Posterior vena cava (tissue), 2 donors: ENCODE results near the gene AFDN. TPM values are rescaled to one million over a fixed set of nuclear protein-coding genes. Genes with fewer than 3 reads are reported as not detected.
A peak's percentile ranks its signal among the peaks of the same experiment; 100 is the strongest.

Experiments
- DNase-seq: peaks from one replicate; pipeline ENCODE4 v3.0.0-alpha.2; 2020; ENCODE audit warnings: low spot score
- intact Hi-C, 2 donors: fragments of 100-400 bp; cut with DNase I; formaldehyde crosslinking; loops; one replicate each; pipeline versions ENCODE4 v1.14.1 to v1.14.2; 2022 to 2023
- long read RNA-seq, 2 donors: library from polyadenylated mRNA; unstranded; transcript quantifications; one replicate each; pipeline ENCODE4 v2.0.0, GENCODE V29; 2020 to 2021
- total RNA-seq, 2 donors: library from RNA; stranded (reverse); fragmentation: NEBNext Ultra II Directional; extraction: Animal tissue kit (Norgen Biotek cat#: 25700); gene quantifications; one replicate each; pipeline ENCODE4 v1.2.1, GENCODE V29; 2021
- donor health status: DM: yes; HTN: yes; CAD: no.
- donor health status: DM: yes; HTN: yes; CAD: no.

Gene AFDN
- 10 to 100 TPM; 49.3 to 68.6 TPM for total RNA-seq
- long read RNA-seq, donor 1, partial matches to known transcripts: 11 of 16 reads
- long read RNA-seq, donor 1, other reads (novel, unspliced or antisense): 3 of 16 reads
- long read RNA-seq, donor 2, partial matches to known transcripts: 2 of 5 reads
- long read RNA-seq, donor 2, other reads (novel, unspliced or antisense): 2 of 5 reads

DNA sequence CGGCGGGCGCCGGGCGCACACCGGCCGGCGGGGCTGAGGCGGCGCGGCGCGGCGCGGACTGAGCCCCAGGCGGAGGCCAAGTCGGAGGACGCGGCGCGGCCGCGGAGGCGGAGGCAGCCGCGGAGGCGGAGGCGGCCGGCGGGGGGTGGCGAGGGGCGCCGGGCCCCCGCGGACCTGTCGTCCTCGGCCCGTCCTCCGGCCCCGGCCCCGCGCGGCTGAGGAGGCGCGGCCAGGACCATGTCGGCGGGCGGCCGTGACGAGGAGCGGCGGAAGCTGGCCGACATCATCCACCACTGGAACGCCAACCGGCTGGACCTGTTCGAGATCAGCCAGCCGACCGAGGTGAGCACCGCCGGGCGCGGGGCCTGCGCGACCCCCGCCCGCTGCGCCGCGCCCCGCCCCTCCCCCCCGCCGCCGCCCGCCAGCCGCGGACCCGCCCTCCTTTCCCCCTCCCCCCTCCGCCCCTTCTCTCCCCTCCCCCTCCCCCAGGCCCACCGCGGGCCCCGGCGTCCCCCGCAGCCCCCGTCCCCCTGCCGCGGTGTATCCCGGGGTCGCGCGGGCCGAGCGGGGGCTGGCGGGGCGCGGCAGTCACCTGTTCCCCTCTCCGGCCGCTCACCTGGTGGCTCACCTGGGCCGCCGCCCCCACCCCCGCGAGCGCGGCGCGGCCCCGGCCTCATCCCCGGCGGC is at the start of gene AFDN:
Gene AFDN, plus strand, starts transcription at position 16 of the 687 bp plus-strand sequence. Its CDS starts 222 bp downstream, at position 238.
- intact Hi-C loops: loop anchor here in 1 of 2 donors (1.0 kb wide), 1 partner anchor 27 kb away; no protein-coding TSS in a partner anchor
- no peak for DNase-seq

- intact Hi-C loops: no loop called here
- DNase-seq: peak; percentile 57
Measured at GRCh38 chr6:167778497-167779128, 48.1 kb upstream of the AFDN start.

DNA sequence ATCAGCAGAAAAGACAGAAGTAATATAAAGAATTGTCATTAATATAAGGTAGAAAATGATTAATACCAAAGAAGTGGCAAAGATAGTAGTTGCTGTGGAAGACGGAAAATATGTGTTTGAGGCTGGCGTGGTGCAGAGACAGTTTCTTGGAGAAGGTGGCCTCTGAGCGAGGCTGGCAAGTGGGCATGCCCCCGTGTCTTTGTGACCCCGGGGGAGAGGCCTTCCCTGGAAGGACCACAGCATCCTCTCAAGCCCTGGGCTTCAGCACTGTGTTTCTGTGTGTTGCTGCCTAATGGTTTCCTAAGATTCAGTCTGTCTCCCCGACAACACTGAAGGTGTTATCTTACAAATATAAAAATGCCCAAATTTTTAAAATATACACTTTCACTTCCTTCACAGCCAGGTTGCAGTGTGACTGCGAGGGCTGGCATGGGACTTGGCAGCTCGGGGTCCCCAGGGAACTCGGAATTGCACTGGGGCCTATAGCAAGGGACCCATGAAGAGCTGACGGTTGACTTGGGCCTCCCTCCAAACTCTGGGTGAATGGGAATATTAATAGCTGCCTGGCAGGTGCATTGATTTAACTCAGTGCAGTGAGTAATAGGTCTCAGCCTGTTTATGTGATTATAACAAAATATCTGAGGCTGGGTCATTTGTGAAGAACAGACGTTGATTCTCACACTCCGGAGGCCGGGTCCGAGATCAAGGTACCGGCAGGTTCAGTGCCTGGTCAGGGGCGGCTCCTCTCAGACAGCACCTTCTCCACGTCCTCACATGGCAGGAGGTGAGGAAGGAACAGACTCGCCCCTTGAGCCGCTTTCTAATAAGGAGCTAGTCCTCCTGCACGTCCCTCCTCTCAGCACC is 47.4 kb upstream of the AFDN start:
- DNase-seq: peak; percentile 81
- intact Hi-C loops: no loop called here

DNA sequence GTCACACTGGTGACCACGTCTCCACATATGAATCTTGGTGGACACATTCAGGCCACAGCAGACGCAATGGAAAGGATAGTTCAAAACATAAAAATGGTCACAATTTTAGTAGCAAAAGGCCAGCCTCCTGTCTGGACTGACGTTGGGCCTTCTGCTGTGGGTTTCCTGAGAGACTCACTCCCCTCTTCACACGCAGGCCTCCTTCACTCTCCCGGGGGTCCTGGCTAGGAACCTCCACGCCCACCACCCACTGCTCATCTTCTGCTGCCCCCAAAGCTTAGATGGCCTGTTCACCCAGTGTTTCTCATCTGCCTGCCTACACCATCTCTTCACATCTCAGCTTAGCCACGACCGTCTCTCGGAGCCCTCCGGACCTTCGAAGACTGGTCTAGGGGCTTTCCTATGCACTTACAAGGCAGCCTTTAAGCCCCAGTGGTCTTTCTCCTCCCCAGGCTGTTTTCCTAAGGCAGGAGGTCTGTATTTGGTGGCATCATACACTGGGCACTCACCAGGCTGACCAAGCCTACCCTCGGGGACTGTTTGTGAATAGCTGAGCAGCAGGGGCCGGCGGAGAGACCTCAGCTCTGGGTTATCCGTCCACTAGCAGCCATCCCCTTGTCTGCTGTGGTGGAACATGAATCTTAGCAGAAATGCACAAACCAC is 46.6 kb upstream of the AFDN start:
- intact Hi-C loops: no loop called here
- DNase-seq: peak; percentile 26

- DNase-seq: no peak
- intact Hi-C loops: no loop called here
Measured at GRCh38 chr6:167781066-167781767, 45.5 kb upstream of the AFDN start.

- intact Hi-C loops: no loop called here
Measured at GRCh38 chr6:167781868-167782267, 44.8 kb upstream of the AFDN start.

GRCh38 chr6:167782698-167783517 is 43.8 kb upstream of the AFDN start:
- intact Hi-C loops: no loop called here
- peak; percentile 26 for DNase-seq

More at GRCh38 chr6:167781868-167782267, 44.8 kb upstream of the AFDN start:
- DNase-seq: no peak

DNA sequence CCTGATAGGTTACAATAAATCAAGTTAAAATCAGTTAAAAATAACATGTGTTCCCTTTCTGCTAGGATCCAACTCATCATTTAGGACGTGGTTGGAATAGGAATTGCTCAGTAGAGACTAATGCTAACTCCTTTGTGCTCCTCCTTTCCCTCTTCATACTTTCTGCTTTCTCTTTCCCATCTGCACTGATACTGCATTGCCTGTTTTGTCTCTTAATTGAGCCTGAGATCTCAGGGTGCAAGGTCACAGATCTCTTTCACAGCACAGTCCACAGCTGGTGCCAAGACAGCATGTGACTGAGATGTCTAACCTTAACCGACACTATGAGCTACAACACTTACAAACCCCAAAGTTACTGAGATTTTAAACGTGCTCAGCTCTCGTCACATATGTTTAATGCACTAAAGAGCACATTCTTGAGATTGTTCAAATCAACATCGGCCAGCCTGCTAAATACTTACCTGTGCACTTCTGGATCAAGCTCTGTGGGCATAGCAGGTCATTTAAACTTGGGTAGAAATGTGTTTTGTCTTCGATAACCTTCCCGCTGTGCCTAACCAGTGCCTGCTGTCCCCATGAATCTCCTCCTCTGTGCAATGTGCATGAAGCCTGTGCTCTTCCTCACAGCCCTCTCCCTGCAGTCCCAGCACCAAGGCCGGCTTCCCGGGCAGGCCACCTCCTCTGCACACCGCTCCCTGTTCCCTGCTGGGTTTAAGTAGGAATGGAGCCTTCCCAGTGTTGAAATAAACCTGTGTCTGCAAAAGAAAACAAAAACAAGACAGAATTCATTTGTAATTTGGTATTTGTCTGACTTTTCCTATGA is 39.6 kb upstream of the AFDN start:
- intact Hi-C loops: no loop called here
- no peak for DNase-seq

DNA sequence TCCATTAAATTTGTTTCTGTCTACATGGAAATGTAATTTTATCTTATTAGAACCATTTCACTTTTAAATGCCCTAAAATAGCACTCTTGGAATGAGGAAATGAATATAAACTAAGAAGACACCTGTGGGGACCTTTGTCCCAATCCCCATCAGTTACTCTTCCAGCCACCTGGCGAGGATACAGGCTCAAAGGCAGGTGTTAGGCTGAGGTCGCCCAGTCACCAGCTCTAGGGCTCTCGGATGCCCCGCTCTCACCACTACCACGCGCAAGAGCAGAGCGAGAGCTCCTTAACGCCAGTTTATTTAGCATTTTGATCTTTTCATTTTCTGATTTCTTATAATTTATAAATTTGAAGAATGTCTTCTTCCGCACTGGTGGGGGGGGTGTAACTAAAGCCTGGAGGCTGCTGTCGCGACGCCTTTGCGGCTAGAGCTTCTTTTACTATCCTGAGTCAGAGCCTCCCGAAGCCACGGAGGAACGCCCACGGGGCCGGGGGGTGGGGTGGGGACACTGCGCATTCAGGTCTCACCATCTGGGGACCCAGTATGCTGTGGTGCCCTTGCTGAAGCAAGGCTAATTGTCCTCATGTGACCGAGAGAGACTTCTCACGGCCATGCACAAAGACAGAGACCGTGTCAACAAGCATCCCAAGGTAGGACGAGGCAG is 38.7 kb upstream of the AFDN start:
- intact Hi-C loops: no loop called here
- DNase-seq: no peak

DNA sequence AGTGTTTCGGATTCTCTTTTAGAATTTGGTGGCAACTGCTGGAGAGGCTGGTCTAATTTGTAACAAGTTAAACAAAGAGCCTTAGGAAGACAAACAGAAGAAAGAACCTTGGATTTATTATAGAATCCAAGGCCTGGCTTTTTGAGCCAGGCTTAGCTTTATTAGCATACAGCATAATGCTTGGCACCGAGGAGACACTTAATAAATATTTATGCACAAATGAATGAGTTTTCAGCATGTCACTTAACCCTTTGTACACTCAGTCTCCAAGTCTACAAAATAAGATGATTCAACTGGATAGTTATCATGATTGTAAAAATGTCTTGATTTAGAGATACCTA is 38.2 kb upstream of the AFDN start:
- DNase-seq: no peak
- intact Hi-C loops: no loop called here

- no peak for DNase-seq
- intact Hi-C loops: no loop called here
Measured at GRCh38 chr6:167789358-167789757, 37.4 kb upstream of the AFDN start.

DNA sequence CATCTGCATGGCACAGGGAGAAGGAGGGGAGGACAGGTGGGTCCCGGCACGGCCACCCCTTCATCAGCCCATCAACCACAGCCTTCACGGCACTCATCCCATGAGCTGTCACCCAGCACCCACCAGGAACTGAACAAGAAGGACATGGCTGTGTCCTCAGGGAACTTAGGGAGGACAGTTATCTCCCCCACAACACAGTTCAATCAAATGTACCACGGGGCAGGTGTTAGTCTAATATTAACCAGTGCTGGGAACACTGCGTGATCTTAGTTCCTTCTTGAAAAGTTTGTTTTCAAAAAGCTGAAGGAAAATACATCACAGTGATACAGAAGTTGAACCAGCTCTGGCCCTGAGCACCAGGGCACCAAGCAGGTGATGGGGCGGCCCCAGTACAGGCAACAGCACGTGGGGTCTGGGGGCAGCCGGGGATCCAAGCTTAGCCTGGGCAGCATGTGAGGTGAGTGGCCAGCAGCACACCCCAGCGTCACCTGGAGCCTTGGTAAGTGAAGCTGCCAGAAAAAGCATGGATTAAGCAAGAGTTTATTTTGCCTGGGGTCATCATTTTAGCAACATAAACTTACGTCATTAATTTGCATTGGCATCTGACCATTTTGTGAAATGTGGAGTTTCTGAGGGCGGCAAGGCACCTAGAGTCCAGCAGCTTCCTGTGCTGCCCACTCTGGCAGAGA is 35.5 kb upstream of the AFDN start:
- intact Hi-C loops: no loop called here
- DNase-seq: no peak

- intact Hi-C loops: no loop called here
- DNase-seq: no peak
Measured at GRCh38 chr6:167791780-167792478, 34.8 kb upstream of the AFDN start.

DNA sequence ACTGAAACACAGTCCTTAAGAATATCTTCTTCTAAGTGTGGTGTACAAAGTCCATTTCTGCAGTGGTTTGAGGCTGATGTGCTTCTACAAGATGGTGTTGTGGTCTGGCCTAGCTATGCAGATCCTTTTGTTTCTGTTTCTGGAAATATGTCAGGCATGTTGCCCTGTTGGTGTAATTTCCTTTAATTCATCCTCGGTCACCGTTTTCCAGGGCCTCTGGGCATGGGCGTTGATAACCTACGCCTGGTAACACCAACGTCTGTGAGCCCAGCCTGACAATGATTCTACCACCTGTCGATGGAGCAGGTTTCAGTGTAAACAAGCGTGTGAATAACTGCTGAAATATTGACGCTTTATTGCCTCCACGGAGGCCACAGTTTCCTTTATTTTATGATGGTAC is 33.3 kb upstream of the AFDN start:
- DNase-seq: no peak

More for the DNA sequence above, 33.3 kb upstream of the AFDN start:
- intact Hi-C loops: no loop called here
